Keratinocyte (primary cell): Measurements from ENCODE around the gene ZDHHC7. TPM values are rescaled to one million over a fixed set of nuclear protein-coding genes. Genes with fewer than 3 reads are reported as not detected.

Experiments
- DNase-seq: peaks from one replicate; pipeline ENCODE4 v3.0.0-alpha.2; 2011; ENCODE audit warnings: low read depth, missing footprints, low spot score
- FAIRE-seq: peaks from 2 replicates; lab custom pipeline; 2011; peaks lifted over from hg19 to GRCh38; lab: Jason Lieb, UNC
- H2AFZ ChIP-seq: 2 replicates; pipeline ENCODE4 v1.6.0; 2012; ENCODE audit warnings: low read length, control low read depth, inconsistent platforms; ENCODE audit not compliant: control insufficient read depth
- H3K27ac ChIP-seq: 2 replicates; pipeline ENCODE4 v1.5.1; 2011; ENCODE audit warnings: low read length; ENCODE audit not compliant: control insufficient read depth, insufficient read depth
- H3K27me3 ChIP-seq: 3 replicates; pipeline ENCODE4 v1.6.0; 2011; ENCODE audit warnings: low read length; ENCODE audit not compliant: control insufficient read depth, insufficient read depth; ENCODE audit errors: extremely low read depth
- H3K36me3 ChIP-seq, 2 experiments: 2 replicates in 1 of 2; 3 replicates in 1 of 2; pipeline ENCODE4 v1.5.1; 2011; ENCODE audit warnings: low read length in 2 of 2, mild to moderate bottlenecking in 1 of 2; ENCODE audit not compliant: control insufficient read depth in 2 of 2, insufficient read depth in 2 of 2; ENCODE audit errors: extremely low read depth in 1 of 2
- H3K4me1 ChIP-seq: 3 replicates; pipeline ENCODE4 v1.5.1; 2011; ENCODE audit warnings: low read length; ENCODE audit not compliant: control insufficient read depth, insufficient read depth; ENCODE audit errors: extremely low read depth
- H3K4me2 ChIP-seq: 3 replicates; pipeline ENCODE4 v1.6.0; 2011; ENCODE audit warnings: low read depth, low read length; ENCODE audit not compliant: control insufficient read depth, insufficient read depth; ENCODE audit errors: extremely low read depth
- H3K4me3 ChIP-seq, 3 experiments: fragments of 200-600 bp in 1 of 3; sonication (generic) in 1 of 3; 2 replicates in 2 of 3; 3 replicates in 1 of 3; pipeline ENCODE4 v1.5.1; 2011 to 2016; ENCODE audit warnings: low read length in 3 of 3, mild to moderate bottlenecking in 3 of 3, control low read depth in 2 of 3, inconsistent platforms in 1 of 3, low read depth in 1 of 3, mixed read lengths in 1 of 3, mixed run types in 1 of 3, moderate library complexity in 1 of 3; ENCODE audit not compliant: control insufficient read depth in 2 of 3, insufficient read depth in 2 of 3; ENCODE audit errors: extremely low read depth in 1 of 3
- H3K79me2 ChIP-seq: 2 replicates; pipeline ENCODE4 v1.6.0; 2012; ENCODE audit warnings: low read length; ENCODE audit not compliant: control insufficient read depth, insufficient read depth
- H3K9ac ChIP-seq: 3 replicates; pipeline ENCODE4 v1.6.0; 2011; ENCODE audit warnings: low read length; ENCODE audit not compliant: control insufficient read depth, insufficient read depth; ENCODE audit errors: extremely low read depth
- H3K9me1 ChIP-seq: 3 replicates; pipeline ENCODE4 v1.6.0; 2011; ENCODE audit warnings: low read length; ENCODE audit not compliant: control insufficient read depth, insufficient read depth; ENCODE audit errors: extremely low read depth
- H3K9me3 ChIP-seq: 2 replicates; pipeline ENCODE4 v1.5.1; 2012; ENCODE audit warnings: low read depth, low read length; ENCODE audit not compliant: control insufficient read depth
- H4K20me1 ChIP-seq: 3 replicates; pipeline ENCODE4 v1.6.0; 2011; ENCODE audit warnings: low read length; ENCODE audit not compliant: control insufficient read depth, insufficient read depth; ENCODE audit errors: extremely low read depth
- CTCF ChIP-seq, 3 experiments: IDR thresholded peaks in 1 of 3; conservative IDR thresholded peaks in 1 of 3; optimal IDR thresholded peaks in 1 of 3; 2 replicates in 2 of 3; 3 replicates in 1 of 3; pipeline versions ENCODE3 to v1.5.1; 2011; ENCODE audit warnings: low read length in 3 of 3, mild to moderate bottlenecking in 3 of 3, moderate library complexity in 2 of 3, control low read depth in 1 of 3, inconsistent platforms in 1 of 3; ENCODE audit not compliant: insufficient read depth in 2 of 3; ENCODE audit errors: extremely low read depth in 1 of 3
- EZH2 ChIP-seq: IDR thresholded peaks from one replicate; pipeline ENCODE4 v1.6.1; 2012; ENCODE audit warnings: inconsistent platforms, mild to moderate bottlenecking, low read length, moderate library complexity
- dilution Hi-C: fragments of 300-500 bp; cut with MboI; formaldehyde crosslinking; loops from one replicate; pipeline ENCODE4 v1.7.0; 2020; ENCODE audit warnings: low sequenced_read_pairs; ENCODE audit not compliant: extremely low pct_ligation_motif_present
- polyA plus RNA-seq, 5 experiments: library from polyadenylated mRNA; depleted of rRNA in 3 of 5; stranded (reverse) in 3 of 5; stranded (forward) in 1 of 5; unstranded in 1 of 5; fragments of >200 nt; gene quantifications; 1 replicate in 1 of 5; 2 replicates in 3 of 5; 3 replicates in 1 of 5; pipeline versions ENCODE4 v1.2.1 to v1.2.3, GENCODE V29; 2011 to 2012; ENCODE audit warnings: missing spikeins in 2 of 5, low read depth in 1 of 5, low replicate concordance in 1 of 5

Gene ZDHHC7
- polyA plus RNA-seq, 1 donor (not counting 4 experiments of a cell fraction or from before 2014, with no cell fraction given) = 37.8 TPM

- DNase-seq = no peak
- Histone ChIP-seq H3K36me3 (peaks cover 0 to 2% of the 10 kb centered on the region in 2 experiments), H2AFZ (peak overlapping the region; percentile 96), H3K9me1 (no peaks in the 10 kb centered on the region), H3K9me3 (no peaks in the 10 kb centered on the region), H3K4me3 (peak overlapping the region; percentile 85 to 98 (median 91)), H4K20me1 (no peaks in the 10 kb centered on the region), H3K27me3 (no peaks in the 10 kb centered on the region), H3K9ac (peak overlapping the region; percentile 91), H3K79me2 (peaks cover 42% of the 10 kb centered on the region), H3K4me1 (peaks cover 12% of the 10 kb centered on the region), H3K4me2 (peak overlapping the region; percentile 77), H3K27ac (peak overlapping the region; percentile 92)
- dilution Hi-C loops = no loop called here
- no peak for TF ChIP-seq EZH2
- no peak for FAIRE-seq
These were observed 530 bp upstream of the ZDHHC7 start for GRCh38 chr16:85011846-85012284.

GRCh38 chr16:85010446-85010930 is 847 bp downstream of the ZDHHC7 start:
- H3K9me1 ChIP-seq = peaks cover 2% of the 10 kb centered on the region
- H3K4me2 ChIP-seq = peak overlapping the region; percentile 94
- DNase-seq (no peak), FAIRE-seq (no peak)
- peak overlapping the region; percentile 56 for H2AFZ ChIP-seq
- H3K27me3 ChIP-seq = no peaks in the 10 kb centered on the region
- peaks cover 25% of the 10 kb centered on the region for H3K4me1 ChIP-seq
- peak overlapping the region; percentile 92 for H3K27ac ChIP-seq
- dilution Hi-C loops = no loop called here
- peaks cover 0 to 2% of the 10 kb centered on the region in 2 experiments for H3K36me3 ChIP-seq
- H3K9me3 ChIP-seq = no peaks in the 10 kb centered on the region
- peak overlapping the region; percentile 91 for H3K9ac ChIP-seq
- peaks cover 47% of the 10 kb centered on the region for H3K79me2 ChIP-seq
- TF ChIP-seq EZH2 (no peak), CTCF (optimal IDR thresholded peaks at IDR 0.05 in 1 of 3, IDR thresholded peaks at IDR 0.05 in 1 of 3, conservative IDR thresholded peaks at IDR 0.05 in 1 of 3; ENCODE audit: extremely low read depth in 1 of 3, insufficient read depth in 2 of 3, low read length in 3 of 3) (no peak)
- peak overlapping the region; percentile 85 to 98 (median 91) for H3K4me3 ChIP-seq
- H4K20me1 ChIP-seq = no peaks in the 10 kb centered on the region

- H3K27me3 ChIP-seq = no peaks in the 10 kb centered on the region
- FAIRE-seq = no peak
These were observed 3.1 kb downstream of the ZDHHC7 start for GRCh38 chr16:85008271-85008670.

More at GRCh38 chr16:85008271-85008670, 3.1 kb downstream of the ZDHHC7 start:
- no peak overlapping the region for H2AFZ ChIP-seq
- H3K36me3 ChIP-seq = peaks cover 0 to 2% of the 10 kb centered on the region in 2 experiments
- H3K4me2 ChIP-seq = peak overlapping the region; percentile 27
- dilution Hi-C loops = no loop called here
- H3K27ac ChIP-seq = no peak overlapping the region
- no peak for TF ChIP-seq EZH2
- no peak for TF ChIP-seq CTCF (optimal IDR thresholded peaks at IDR 0.05 in 1 of 3, IDR thresholded peaks at IDR 0.05 in 1 of 3, conservative IDR thresholded peaks at IDR 0.05 in 1 of 3; ENCODE audit: extremely low read depth in 1 of 3, insufficient read depth in 2 of 3, low read length in 3 of 3)
- H3K4me1 ChIP-seq = peaks cover 46% of the 10 kb centered on the region
- H3K9ac ChIP-seq = no peak overlapping the region
- no peaks in the 10 kb centered on the region for H3K9me3 ChIP-seq
- H3K4me3 ChIP-seq = no peak overlapping the region
- H3K9me1 ChIP-seq = peaks cover 2% of the 10 kb centered on the region
- H3K79me2 ChIP-seq = peaks cover 60% of the 10 kb centered on the region
- DNase-seq = no peak
- no peaks in the 10 kb centered on the region for H4K20me1 ChIP-seq
